Skin of body (tissue), 2 donors: ENCODE measurements around the gene HBQ1. TPM values are rescaled to one million over a fixed set of nuclear protein-coding genes. Genes with fewer than 3 reads are reported as not detected.
"Not testable (repeated sequence)": the region's sequence is repeated elsewhere in the genome, so short reads cannot be mapped to it uniquely, and the experiment has no call there.

Source experiments
- DNase-seq: peaks from one replicate; lab custom pipeline; 2025; lab: John Stamatoyannopoulos, UW
- total RNA-seq: library from RNA; depleted of rRNA; stranded (reverse); fragments of >200 nt; gene quantifications from one replicate; pipeline ENCODE4 v1.2.3, GENCODE V29; 2014

Gene HBQ1
- total RNA-seq, 1 donor from 2014 or later: 2.2 TPM

- not testable (repeated sequence) for DNase-seq
Measured at GRCh38 chr16:176006-176405, 4.3 kb upstream of the HBQ1 start.

GRCh38 chr16:176477-177382 lies 3.5 kb upstream of the HBQ1 start, which contains the start of gene HBA1:
TSS of gene HBA1 (plus strand) at chr16:176680. CDS start at chr16:176717, 37 bp downstream.
- not testable (repeated sequence) for DNase-seq

- DNase-seq: peak; percentile 49
Measured at GRCh38 chr16:177394-177822, 2.9 kb upstream of the HBQ1 start.

- DNase-seq: no peak
Measured at GRCh38 chr16:177981-178667, 2.1 kb upstream of the HBQ1 start.

GRCh38 chr16:178668-179015 lies 1.6 kb upstream of the HBQ1 start:
- no peak for DNase-seq

GRCh38 chr16:179211-180092 lies 807 bp upstream of the HBQ1 start:
- DNase-seq: no peak

GRCh38 chr16:180681-181564 lies 664 bp downstream of the HBQ1 start:
- DNase-seq: no peak

- DNase-seq: peak; percentile 46
Measured at GRCh38 chr16:181565-182021, 1.3 kb downstream of the HBQ1 start.

- DNase-seq: no peak
Measured at GRCh38 chr16:183005-183404, 2.7 kb downstream of the HBQ1 start.

GRCh38 chr16:185213-185612 lies 5.0 kb downstream of the HBQ1 start:
- no peak for DNase-seq

- DNase-seq: no peak
Measured at GRCh38 chr16:185691-186090, 5.4 kb downstream of the HBQ1 start.

GRCh38 chr16:187330-187729 lies 7.1 kb downstream of the HBQ1 start:
- DNase-seq: no peak

- DNase-seq: no peak
Measured at GRCh38 chr16:188674-189073, 8.4 kb downstream of the HBQ1 start.

GRCh38 chr16:189604-190186 lies 9.4 kb downstream of the HBQ1 start:
- DNase-seq: no peak

GRCh38 chr16:191831-192230 lies 11.6 kb downstream of the HBQ1 start:
- DNase-seq: no peak

- DNase-seq: no peak
Measured at GRCh38 chr16:192686-193085, 12.4 kb downstream of the HBQ1 start.

GRCh38 chr16:193441-193840 lies 13.2 kb downstream of the HBQ1 start:
- DNase-seq: no peak

GRCh38 chr16:194516-194915 lies 14.3 kb downstream of the HBQ1 start:
- DNase-seq: no peak

- DNase-seq: no peak
Measured at GRCh38 chr16:200388-200787, 20.1 kb downstream of the HBQ1 start.

- no peak for DNase-seq
Measured at GRCh38 chr16:203246-203645, 23.0 kb downstream of the HBQ1 start.
